LNCaP clone FGC (cell line): ENCODE results near the gene POLD1.
"Not testable (repeated sequence)": the region's sequence is repeated elsewhere in the genome, so short reads cannot be mapped to it uniquely, and the experiment has no call there.

ENCODE experiments used
- DNase-seq: peaks from one replicate; pipeline ENCODE4 v3.0.0-alpha.2; 2011; ENCODE audit warnings: low read depth
- H3K4me3 ChIP-seq: 2 replicates; pipeline ENCODE4 v1.5.1; 2011; ENCODE audit warnings: mild to moderate bottlenecking, low read depth, low read length, control low read depth
- TF ChIP-seq, protein P1 (sequence below): IDR thresholded peaks from 2 replicates; pipeline ENCODE4 v1.5.1; 2012; ENCODE audit warnings: mild to moderate bottlenecking; ENCODE audit not compliant: control insufficient read depth, insufficient read depth; ENCODE audit errors: extremely low read depth

Gene POLD1

DNA sequence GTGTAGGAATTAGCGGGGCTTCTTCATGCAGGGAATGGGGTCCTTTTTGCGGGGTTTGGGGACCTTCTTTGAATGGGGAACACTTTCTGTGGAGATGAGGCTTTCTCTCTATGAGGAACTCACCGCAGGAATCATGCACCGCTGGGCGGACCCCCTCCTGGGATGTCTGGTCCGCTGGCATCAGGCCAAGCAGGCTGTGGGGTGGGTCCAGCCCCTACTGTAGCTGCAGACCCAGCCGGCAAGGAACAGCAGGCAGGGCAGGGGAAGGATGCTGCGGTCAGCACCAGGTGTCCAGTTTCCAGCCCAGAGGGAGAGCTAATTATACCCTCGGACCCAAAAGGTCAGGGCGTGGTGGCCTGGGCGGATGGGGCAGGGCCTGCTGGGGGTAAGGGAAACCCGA is 50.4 kb downstream of the POLD1 start:
- no peak for DNase-seq
- TF ChIP-seq, protein P1, sequence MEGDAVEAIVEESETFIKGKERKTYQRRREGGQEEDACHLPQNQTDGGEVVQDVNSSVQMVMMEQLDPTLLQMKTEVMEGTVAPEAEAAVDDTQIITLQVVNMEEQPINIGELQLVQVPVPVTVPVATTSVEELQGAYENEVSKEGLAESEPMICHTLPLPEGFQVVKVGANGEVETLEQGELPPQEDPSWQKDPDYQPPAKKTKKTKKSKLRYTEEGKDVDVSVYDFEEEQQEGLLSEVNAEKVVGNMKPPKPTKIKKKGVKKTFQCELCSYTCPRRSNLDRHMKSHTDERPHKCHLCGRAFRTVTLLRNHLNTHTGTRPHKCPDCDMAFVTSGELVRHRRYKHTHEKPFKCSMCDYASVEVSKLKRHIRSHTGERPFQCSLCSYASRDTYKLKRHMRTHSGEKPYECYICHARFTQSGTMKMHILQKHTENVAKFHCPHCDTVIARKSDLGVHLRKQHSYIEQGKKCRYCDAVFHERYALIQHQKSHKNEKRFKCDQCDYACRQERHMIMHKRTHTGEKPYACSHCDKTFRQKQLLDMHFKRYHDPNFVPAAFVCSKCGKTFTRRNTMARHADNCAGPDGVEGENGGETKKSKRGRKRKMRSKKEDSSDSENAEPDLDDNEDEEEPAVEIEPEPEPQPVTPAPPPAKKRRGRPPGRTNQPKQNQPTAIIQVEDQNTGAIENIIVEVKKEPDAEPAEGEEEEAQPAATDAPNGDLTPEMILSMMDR, result no peak
- H3K4me3 ChIP-seq, result no peak overlapping the region

GRCh38 chr19:50435221-50435620 is 51.1 kb downstream of the POLD1 start:
- no peak overlapping the region for H3K4me3 ChIP-seq
- TF ChIP-seq, protein P1, result no peak
- no peak for DNase-seq

- TF ChIP-seq, protein P1, result no peak
- DNase-seq, result no peak
Observed at GRCh38 chr19:50435627-50436026, 51.5 kb downstream of the POLD1 start.

GRCh38 chr19:50437862-50438449 is 53.8 kb downstream of the POLD1 start:
- TF ChIP-seq, protein P1, result no peak
- DNase-seq, result no peak
- H3K4me3 ChIP-seq, result no peak overlapping the region

More at GRCh38 chr19:50435627-50436026, 51.5 kb downstream of the POLD1 start:
- no peak overlapping the region for H3K4me3 ChIP-seq

DNA sequence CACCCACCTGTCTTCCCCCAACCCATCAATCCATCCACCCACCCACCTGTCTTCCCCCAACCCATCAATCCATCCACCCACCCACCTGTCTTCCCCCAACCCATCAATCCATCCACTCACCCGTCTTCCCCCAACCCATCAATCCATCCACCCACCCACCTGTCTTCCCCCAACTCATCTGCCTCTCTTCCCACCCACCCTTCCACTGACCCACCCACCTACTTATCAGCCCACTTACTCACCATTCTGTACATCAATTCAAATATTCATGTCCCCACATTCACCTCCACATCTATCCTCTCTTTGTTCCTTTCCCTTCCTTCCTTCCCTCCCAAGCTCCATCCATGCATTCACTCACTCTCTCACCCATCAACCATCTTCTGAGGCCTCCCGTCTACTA is 55.0 kb downstream of the POLD1 start:
- H3K4me3 ChIP-seq, DNase-seq: not testable (repeated sequence)

DNA sequence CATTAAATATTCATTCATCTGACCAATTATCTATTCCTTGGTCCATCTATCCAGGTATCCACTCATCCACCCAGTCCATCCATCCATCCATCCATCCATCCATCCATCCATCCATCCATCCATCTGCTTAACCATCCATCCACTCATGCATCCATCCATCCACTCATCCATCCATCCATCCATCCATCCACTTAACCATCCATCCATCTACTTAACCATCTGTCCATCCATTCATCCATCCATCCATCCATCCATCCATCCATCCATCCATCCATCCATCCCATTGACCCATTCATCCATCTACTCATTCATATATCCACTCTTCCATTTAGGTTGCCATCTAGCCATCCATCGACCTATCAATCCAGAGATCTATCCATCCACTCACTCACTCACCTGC is 59.9 kb downstream of the POLD1 start:
- no peak for DNase-seq
- H3K4me3 ChIP-seq, result no peak overlapping the region
- TF ChIP-seq, protein P1, result no peak

DNA sequence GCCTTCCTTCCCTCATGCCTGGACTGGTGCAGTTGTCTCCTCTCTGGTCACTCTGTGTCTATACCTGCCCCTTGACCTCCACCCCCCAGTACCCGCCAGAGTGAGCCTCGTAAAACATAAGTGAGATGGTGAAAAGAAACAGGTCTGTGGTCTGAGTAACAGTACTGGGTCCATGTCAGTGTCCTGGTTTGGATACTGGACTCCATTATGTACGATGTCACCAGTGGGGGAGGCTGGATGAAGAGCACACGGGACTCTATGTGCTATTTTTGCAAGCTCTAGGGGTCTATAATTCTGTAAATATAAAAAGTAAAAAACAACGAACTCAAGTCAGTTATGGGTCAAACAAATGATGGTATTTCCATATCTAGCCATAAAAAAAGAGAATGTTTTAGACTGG is 62.9 kb downstream of the POLD1 start:
- H3K4me3 ChIP-seq, result no peak overlapping the region
- no peak for DNase-seq
- TF ChIP-seq, protein P1, result no peak
